SU-DHL-6 (cell line): ENCODE measurements around the gene MRPL17.

ENCODE experiments used
- H2AFZ ChIP-seq: fragments of 200-600 bp; sonication (generic); 2 replicates; pipeline ENCODE4 v1.6.1; 2014; ENCODE audit warnings: low read depth, mild to moderate bottlenecking, moderate library complexity, mixed read lengths, antibody characterized with exemption, low read length; ENCODE audit not compliant: severe bottlenecking
- H3F3A ChIP-seq: fragments of 200-600 bp; shearing (Covaris generic); 2 replicates; pipeline ENCODE4 v1.6.0; 2016; ENCODE audit warnings: antibody characterized with exemption, mild to moderate bottlenecking; ENCODE audit not compliant: insufficient read depth
- H3K27ac ChIP-seq: fragments of 200-600 bp; sonication (generic); 2 replicates; pipeline ENCODE4 v1.5.1; 2016; ENCODE audit warnings: low read depth, mild to moderate bottlenecking, low read length, moderate library complexity, mixed read lengths
- H3K27me3 ChIP-seq: fragments of 200-600 bp; sonication (generic), shearing (Covaris generic); 2 replicates; pipeline ENCODE4 v1.6.0; 2014; ENCODE audit warnings: mild to moderate bottlenecking, low read length
- H3K36me3 ChIP-seq: fragments of 200-600 bp; sonication (generic); 2 replicates; pipeline ENCODE4 v1.6.1; 2014; ENCODE audit warnings: mild to moderate bottlenecking, low read length, mixed read lengths
- H3K4me2 ChIP-seq: fragments of 300-600, 200-600 bp; shearing (Covaris generic), sonication (generic); 2 replicates; pipeline ENCODE4 v1.6.0; 2014; ENCODE audit warnings: low read length, low read depth, mild to moderate bottlenecking; ENCODE audit not compliant: poor library complexity, severe bottlenecking
- H3K4me3 ChIP-seq: fragments of 200-600 bp; sonication (generic); 2 replicates; pipeline ENCODE4 v1.5.1; 2014; ENCODE audit warnings: antibody characterized with exemption, low read length, mild to moderate bottlenecking, mixed read lengths; ENCODE audit not compliant: insufficient read depth, poor library complexity, severe bottlenecking
- H3K79me2 ChIP-seq: fragments of 200-600 bp; sonication (generic); 2 replicates; pipeline ENCODE4 v1.6.1; 2014; ENCODE audit warnings: mild to moderate bottlenecking, low read length, moderate library complexity; ENCODE audit not compliant: insufficient read depth
- H3K9ac ChIP-seq: fragments of 200-600 bp; sonication (generic); 2 replicates; pipeline ENCODE4 v1.7.0; 2014; ENCODE audit warnings: mild to moderate bottlenecking, low read length
- H3K9me2 ChIP-seq: fragments of 200-600 bp; sonication (generic); replicated peaks from 2 replicates; pipeline ENCODE4 v1.6.1; 2014; ENCODE audit warnings: low read length; ENCODE audit not compliant: insufficient read depth
- H3K9me3 ChIP-seq: fragments of 200-600 bp; sonication (generic); 2 replicates; pipeline ENCODE4 v1.6.1; 2014; ENCODE audit warnings: low read length, mixed read lengths; ENCODE audit not compliant: insufficient read depth
- H4K20me1 ChIP-seq: fragments of 200-600 bp; sonication (generic); 2 replicates; pipeline ENCODE4 v1.6.1; 2014; ENCODE audit warnings: low read depth, mild to moderate bottlenecking, antibody characterized with exemption, low read length, moderate library complexity, mixed read lengths
- EZH2phosphoT487 ChIP-seq: fragments of 200-600 bp; sonication (generic), shearing (Covaris generic); conservative IDR thresholded peaks from 2 replicates; pipeline ENCODE4 v1.6.1; 2018; ENCODE audit warnings: mild to moderate bottlenecking, antibody characterized with exemption, low read length, moderate library complexity, mixed read lengths
- TF ChIP-seq, protein P1 (sequence below): fragments of 200-600 bp; sonication (generic); IDR thresholded peaks from one replicate; pipeline ENCODE4 v1.5.1; 2017; ENCODE audit warnings: antibody characterized with exemption, mild to moderate bottlenecking, low read length, moderate library complexity; ENCODE audit not compliant: insufficient read depth, poor library complexity, severe bottlenecking

The MRPL17 gene

DNA sequence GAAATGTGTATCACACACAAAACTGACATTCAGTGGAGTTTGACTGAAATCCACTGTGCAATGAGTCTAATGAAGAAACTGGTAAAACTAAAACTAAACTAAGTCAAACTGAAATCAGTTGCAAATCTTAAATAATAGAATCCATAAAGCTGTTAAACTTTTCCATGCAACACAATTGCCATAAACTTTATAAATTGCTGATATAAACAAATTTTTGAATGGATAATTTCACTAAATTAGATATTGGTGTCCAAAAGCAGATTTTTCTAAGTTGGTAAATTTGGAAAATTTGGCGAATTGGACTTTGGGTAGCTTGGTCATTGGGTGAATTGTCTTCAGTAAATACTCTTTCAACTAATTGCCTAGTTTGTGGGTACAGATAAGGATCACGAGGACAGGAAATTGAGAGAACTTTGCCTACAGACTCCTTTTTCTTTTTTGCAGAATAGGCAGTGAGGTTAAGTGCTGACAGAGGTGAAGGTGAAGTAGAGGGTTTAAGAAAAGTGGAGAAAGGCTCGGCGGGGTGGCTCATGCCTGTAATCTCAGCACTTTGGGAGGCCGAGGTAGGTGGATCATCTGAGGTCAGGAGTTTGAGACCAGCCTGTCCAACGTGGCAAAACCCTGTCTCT, 12.8 kb downstream of the MRPL17 start:
- Histone ChIP-seq H3K9ac (no peak overlapping the region), H3K79me2 (no peaks in the 10 kb centered on the region), H3K4me3 (no peak overlapping the region), H3F3A (no peaks in the 10 kb centered on the region), H2AFZ (no peak overlapping the region), H4K20me1 (no peaks in the 10 kb centered on the region), H3K27ac (no peak overlapping the region), H3K27me3 (no peaks in the 10 kb centered on the region), H3K36me3 (no peaks in the 10 kb centered on the region), H3K9me3 (no peaks in the 10 kb centered on the region), H3K4me2 (no peak overlapping the region), H3K9me2 (no peaks in the 10 kb centered on the region)
- TF ChIP-seq, protein P1, sequence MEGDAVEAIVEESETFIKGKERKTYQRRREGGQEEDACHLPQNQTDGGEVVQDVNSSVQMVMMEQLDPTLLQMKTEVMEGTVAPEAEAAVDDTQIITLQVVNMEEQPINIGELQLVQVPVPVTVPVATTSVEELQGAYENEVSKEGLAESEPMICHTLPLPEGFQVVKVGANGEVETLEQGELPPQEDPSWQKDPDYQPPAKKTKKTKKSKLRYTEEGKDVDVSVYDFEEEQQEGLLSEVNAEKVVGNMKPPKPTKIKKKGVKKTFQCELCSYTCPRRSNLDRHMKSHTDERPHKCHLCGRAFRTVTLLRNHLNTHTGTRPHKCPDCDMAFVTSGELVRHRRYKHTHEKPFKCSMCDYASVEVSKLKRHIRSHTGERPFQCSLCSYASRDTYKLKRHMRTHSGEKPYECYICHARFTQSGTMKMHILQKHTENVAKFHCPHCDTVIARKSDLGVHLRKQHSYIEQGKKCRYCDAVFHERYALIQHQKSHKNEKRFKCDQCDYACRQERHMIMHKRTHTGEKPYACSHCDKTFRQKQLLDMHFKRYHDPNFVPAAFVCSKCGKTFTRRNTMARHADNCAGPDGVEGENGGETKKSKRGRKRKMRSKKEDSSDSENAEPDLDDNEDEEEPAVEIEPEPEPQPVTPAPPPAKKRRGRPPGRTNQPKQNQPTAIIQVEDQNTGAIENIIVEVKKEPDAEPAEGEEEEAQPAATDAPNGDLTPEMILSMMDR: no peak
- no peak for TF ChIP-seq EZH2phosphoT487

DNA sequence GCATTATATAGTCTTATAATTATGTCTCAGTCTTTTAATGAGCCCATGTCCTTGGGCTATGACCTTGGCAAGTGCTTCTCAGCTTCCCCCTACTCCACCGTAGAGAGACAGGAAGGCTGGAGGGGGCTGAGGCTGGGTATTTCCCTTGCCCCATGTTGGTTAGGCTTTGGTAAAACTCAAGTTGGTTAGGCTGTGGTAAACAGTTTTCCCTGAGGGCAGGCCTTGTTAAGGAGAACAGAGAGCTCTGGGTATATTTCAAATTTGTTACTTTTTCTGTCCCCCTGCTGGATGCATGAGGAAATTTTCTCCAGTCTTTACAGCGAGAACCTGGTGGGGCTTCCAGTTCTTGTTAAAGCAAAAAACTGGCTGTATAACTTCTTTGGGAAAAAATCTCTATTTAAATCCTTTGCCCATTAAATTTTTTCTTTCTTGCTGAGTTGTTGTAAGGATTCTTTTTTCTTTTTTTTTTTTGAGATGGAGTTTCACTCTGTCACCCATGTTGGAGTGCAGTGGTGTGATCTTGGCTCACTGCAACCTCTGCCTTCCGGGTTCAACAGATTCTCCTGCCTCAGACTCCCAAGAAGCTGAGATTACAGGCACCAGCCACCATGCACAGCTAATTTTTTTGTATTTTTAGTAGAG, 15.3 kb downstream of the MRPL17 start:
- H3K4me3 ChIP-seq: no peak overlapping the region
- no peaks in the 10 kb centered on the region for H3F3A ChIP-seq
- no peaks in the 10 kb centered on the region for H3K27me3 ChIP-seq
- H3K9me3 ChIP-seq: no peaks in the 10 kb centered on the region
- H3K4me2 ChIP-seq: no peak overlapping the region
- H3K9ac ChIP-seq: no peak overlapping the region
- TF ChIP-seq, protein P1: peak; percentile 43
- no peak for TF ChIP-seq EZH2phosphoT487
- H4K20me1 ChIP-seq: no peaks in the 10 kb centered on the region
- no peaks in the 10 kb centered on the region for H3K79me2 ChIP-seq
- H3K36me3 ChIP-seq: no peaks in the 10 kb centered on the region
- peak overlapping the region; percentile 24 for H2AFZ ChIP-seq
- no peaks in the 10 kb centered on the region for H3K9me2 ChIP-seq
- no peak overlapping the region for H3K27ac ChIP-seq

DNA sequence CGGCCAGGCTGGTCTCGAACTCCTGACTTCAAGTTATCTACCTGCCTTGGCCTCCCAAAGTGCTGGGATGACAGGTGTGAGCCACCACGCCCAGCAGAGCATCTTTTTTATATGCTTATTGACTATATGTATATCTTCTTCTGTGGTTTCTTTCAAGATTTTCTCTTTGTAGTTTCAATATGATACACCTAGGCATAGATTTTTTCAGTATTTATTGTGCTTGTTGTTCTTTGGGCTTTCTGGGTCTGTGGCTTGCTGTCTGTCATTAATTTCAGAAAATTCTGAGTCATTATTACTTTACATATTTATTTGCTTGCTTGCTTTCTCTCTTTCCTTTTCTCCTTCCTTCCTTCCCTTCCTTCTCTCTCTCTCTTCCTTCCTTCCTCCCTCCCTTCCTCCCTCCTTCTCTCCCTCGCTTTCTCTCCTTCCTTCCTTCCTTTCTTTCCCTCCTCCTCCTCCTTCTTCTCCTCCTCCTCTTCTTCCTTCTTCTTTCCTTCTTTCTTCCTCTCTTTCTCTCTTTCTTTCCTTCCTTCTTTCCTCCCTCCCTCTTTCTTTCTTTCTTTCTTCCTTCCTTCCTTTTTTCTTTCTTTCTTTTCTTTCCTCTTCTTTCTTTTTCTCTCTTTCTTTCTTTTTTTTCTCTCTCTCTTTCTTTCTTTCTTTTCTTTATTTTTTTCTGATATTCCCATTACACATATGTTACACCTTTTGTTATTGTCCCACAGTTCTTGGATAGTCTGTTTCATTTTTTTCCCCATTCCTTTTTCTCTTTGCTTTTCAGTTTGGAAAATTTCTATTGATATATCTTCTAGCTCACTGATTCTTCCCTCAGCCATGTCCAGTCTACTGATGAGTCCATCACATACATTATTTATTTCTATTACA, 16.6 kb downstream of the MRPL17 start:
- no peaks in the 10 kb centered on the region for H4K20me1 ChIP-seq
- no peaks in the 10 kb centered on the region for H3K27me3 ChIP-seq
- H3K4me3 ChIP-seq: no peak overlapping the region

More for the DNA sequence above, 16.6 kb downstream of the MRPL17 start:
- no peak overlapping the region for H2AFZ ChIP-seq
- no peaks in the 10 kb centered on the region for H3K36me3 ChIP-seq
- H3K79me2 ChIP-seq: no peaks in the 10 kb centered on the region
- H3K9ac ChIP-seq: no peak overlapping the region
- TF ChIP-seq, protein P1: no peak
- no peak for TF ChIP-seq EZH2phosphoT487
- no peaks in the 10 kb centered on the region for H3K9me3 ChIP-seq
- H3F3A ChIP-seq: no peaks in the 10 kb centered on the region
- no peak overlapping the region for H3K4me2 ChIP-seq
- H3K9me2 ChIP-seq: no peaks in the 10 kb centered on the region
- no peak overlapping the region for H3K27ac ChIP-seq
